SJSA1 (cell line): ENCODE results near the gene SELENOP. TPM values are rescaled to one million over a fixed set of nuclear protein-coding genes. Genes with fewer than 3 reads are reported as not detected.

Source experiments
- DNase-seq, 2 experiments: peaks; one replicate each; pipeline ENCODE4 v3.0.0-alpha.2; 2015 to 2020; ENCODE audit warnings: low spot score in 2 of 2, low read depth in 1 of 2
- H3K27ac ChIP-seq: fragments of 250-450 bp; sonication (Bioruptor Pico); 2 replicates; pipeline ENCODE4 v1.5.1; 2020; ENCODE audit warnings: mild to moderate bottlenecking, moderate library complexity
- H3K27me3 ChIP-seq: fragments of 250-450 bp; sonication (Bioruptor Pico); replicated peaks from 2 replicates; pipeline ENCODE4 v1.5.1; 2020; ENCODE audit warnings: mild to moderate bottlenecking, moderate library complexity
- H3K36me3 ChIP-seq: fragments of 250-450 bp; sonication (Bioruptor Pico); 2 replicates; pipeline ENCODE4 v1.5.1; 2020; ENCODE audit warnings: mild to moderate bottlenecking
- H3K4me1 ChIP-seq: fragments of 250-450 bp; sonication (Bioruptor Pico); replicated peaks from 2 replicates; pipeline ENCODE4 v1.6.1; 2021; ENCODE audit warnings: mild to moderate bottlenecking
- H3K4me3 ChIP-seq: fragments of 250-450 bp; sonication (Bioruptor Pico); 2 replicates; pipeline ENCODE4 v1.5.1; 2020; ENCODE audit warnings: mild to moderate bottlenecking
- H3K9me3 ChIP-seq: fragments of 250-450 bp; sonication (Bioruptor Pico); replicated peaks from 2 replicates; pipeline ENCODE4 v1.5.1; 2020; ENCODE audit warnings: mild to moderate bottlenecking
- total RNA-seq: library from RNA; depleted of rRNA; stranded (reverse); fragments of >200 nt; shearing (Covaris generic); gene quantifications from 2 replicates; pipeline ENCODE4 v1.2.3, GENCODE V29; 2014

SELENOP gene
- total RNA-seq, 1 experiment from 2014 or later: 0.76 TPM

- Histone ChIP-seq H3K4me3 (no peak overlapping the region), H3K27ac (no peak overlapping the region)
Observed at GRCh38 chr5:42812620-42813019, 928 bp upstream of the SELENOP start.

GRCh38 chr5:42810834-42811590, 680 bp downstream of the SELENOP start:
- Histone ChIP-seq H3K9me3 (no peaks in the 10 kb centered on the region), H3K4me1 (no peaks in the 10 kb centered on the region), H3K27ac (no peak overlapping the region), H3K4me3 (no peak overlapping the region), H3K27me3 (no peaks in the 10 kb centered on the region), H3K36me3 (no peaks in the 10 kb centered on the region)
- DNase-seq: no peak

More at GRCh38 chr5:42812620-42813019, 928 bp upstream of the SELENOP start:
- DNase-seq: no peak
- Histone ChIP-seq H3K9me3 (no peaks in the 10 kb centered on the region), H3K4me1 (no peaks in the 10 kb centered on the region), H3K27me3 (no peaks in the 10 kb centered on the region), H3K36me3 (no peaks in the 10 kb centered on the region)

GRCh38 chr5:42808888-42809611, 2.6 kb downstream of the SELENOP start:
- Histone ChIP-seq H3K9me3 (no peaks in the 10 kb centered on the region), H3K27ac (no peak overlapping the region), H3K27me3 (no peaks in the 10 kb centered on the region), H3K4me3 (no peak overlapping the region), H3K36me3 (no peaks in the 10 kb centered on the region), H3K4me1 (no peaks in the 10 kb centered on the region)
- no peak for DNase-seq

- DNase-seq: no peak
- no peaks in the 10 kb centered on the region for H3K36me3 ChIP-seq
- no peaks in the 10 kb centered on the region for H3K4me1 ChIP-seq
- H3K4me3 ChIP-seq: no peak overlapping the region
- no peak overlapping the region for H3K27ac ChIP-seq
- H3K27me3 ChIP-seq: no peaks in the 10 kb centered on the region
- no peaks in the 10 kb centered on the region for H3K9me3 ChIP-seq
Observed at GRCh38 chr5:42807722-42808447, 3.8 kb downstream of the SELENOP start.

DNA sequence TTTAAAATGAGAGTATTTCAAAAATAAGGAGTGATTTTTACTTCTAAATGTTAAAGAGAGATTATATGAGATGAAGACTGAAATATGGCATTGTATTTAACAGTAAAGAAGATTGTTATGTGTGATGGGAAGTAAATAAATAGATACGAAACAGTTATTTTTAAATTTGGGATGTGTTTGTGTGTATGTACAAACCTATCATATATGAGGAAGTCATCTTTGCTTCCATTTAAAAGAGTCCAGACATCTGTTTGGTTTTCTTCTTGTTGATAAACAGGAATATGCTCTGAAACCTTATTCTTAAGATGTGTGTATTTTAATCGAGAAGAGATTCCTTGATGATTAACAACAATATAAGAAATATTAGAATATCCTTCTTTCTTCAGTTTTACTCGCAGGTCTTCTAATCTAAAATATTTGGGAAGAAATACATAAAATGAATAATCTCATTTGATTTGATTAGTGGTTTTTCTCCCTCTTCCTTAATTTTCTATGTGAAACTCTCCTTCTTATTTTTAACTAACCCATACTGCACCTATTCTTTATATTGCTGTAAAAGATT, 4.9 kb downstream of the SELENOP start:
- Histone ChIP-seq H3K27me3 (no peaks in the 10 kb centered on the region), H3K4me1 (no peaks in the 10 kb centered on the region), H3K36me3 (no peaks in the 10 kb centered on the region), H3K27ac (no peak overlapping the region), H3K4me3 (no peak overlapping the region), H3K9me3 (no peaks in the 10 kb centered on the region)
- DNase-seq: no peak

GRCh38 chr5:42806004-42806700, 5.5 kb downstream of the SELENOP start:
- Histone ChIP-seq H3K27ac (no peak overlapping the region), H3K27me3 (no peaks in the 10 kb centered on the region), H3K4me1 (no peaks in the 10 kb centered on the region), H3K4me3 (no peak overlapping the region), H3K36me3 (no peaks in the 10 kb centered on the region), H3K9me3 (no peaks in the 10 kb centered on the region)
- DNase-seq: no peak

DNA sequence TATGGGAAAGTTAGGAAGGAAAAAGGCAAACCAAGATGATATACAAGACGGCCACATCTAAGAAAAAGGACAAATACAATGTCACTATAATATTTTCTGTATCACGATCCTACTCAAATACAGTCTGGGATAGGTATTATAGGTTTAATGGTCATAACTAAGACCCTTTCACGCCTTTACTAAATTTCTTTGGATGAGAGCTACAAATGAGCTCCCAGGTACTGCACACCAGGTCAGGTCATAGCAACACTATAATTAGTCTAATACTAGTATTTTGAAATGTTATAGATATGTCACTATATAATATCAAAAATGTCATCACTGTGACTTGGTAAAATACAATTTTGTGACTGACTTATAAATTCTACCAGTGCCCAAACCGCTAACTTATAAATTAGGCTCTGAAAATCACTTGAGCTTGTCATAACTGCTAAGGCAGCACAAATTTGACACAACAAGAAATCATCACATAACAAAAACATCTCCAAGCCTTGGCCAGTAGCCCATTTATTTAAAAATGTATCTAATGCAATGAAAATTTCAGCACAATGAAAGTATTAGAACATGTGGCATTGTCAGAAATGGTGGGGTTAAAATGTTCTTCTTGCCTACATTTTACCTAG, 6.9 kb downstream of the SELENOP start:
- Histone ChIP-seq H3K27ac (no peak overlapping the region), H3K4me3 (no peak overlapping the region), H3K36me3 (no peaks in the 10 kb centered on the region), H3K4me1 (no peaks in the 10 kb centered on the region), H3K9me3 (no peaks in the 10 kb centered on the region), H3K27me3 (0 out of 2 replicates have a peak, but pooled peaks cover under 1% of the 10 kb centered on the region)
- DNase-seq: no peak

- Histone ChIP-seq H3K9me3 (no peaks in the 10 kb centered on the region), H3K27me3 (peaks cover 4% of the 10 kb centered on the region; the same call in 1 of the 2 replicates)
- DNase-seq: no peak
Observed at GRCh38 chr5:42801516-42802166, 10.1 kb downstream of the SELENOP start.

DNA sequence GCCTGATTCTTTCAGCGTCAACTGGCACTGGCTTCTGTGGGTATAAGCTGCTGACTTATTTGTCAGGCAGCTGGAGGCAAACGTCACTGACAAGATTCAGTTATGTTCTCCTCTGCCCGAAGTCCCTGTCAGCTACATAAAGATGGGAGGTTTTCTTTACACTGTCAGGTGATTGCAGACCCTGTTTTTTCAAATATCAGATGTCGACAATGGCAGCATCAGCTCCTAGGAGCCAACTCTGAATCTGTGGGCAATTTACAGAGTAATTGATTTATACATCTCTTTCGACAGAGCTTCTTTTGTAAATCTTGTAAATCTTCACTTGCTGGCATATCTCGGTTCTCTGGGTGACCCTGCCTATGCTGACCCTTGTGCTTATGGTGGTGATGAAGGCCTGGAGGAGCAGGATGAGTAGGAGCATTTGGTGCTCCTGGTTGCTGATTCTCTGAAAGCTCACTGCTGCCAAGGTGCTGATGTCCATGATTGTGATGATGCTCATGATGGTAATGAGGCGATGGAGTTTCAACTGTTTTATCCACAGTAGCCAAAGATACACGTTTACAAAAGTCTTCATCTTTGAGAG, 10.9 kb downstream of the SELENOP start:
- no peak for DNase-seq
- Histone ChIP-seq H3K27ac (no peak overlapping the region), H3K27me3 (peaks cover 4% of the 10 kb centered on the region; the same call in 1 of the 2 replicates), H3K4me1 (no peaks in the 10 kb centered on the region), H3K9me3 (no peaks in the 10 kb centered on the region), H3K36me3 (no peaks in the 10 kb centered on the region), H3K4me3 (no peak overlapping the region)

More at GRCh38 chr5:42801516-42802166, 10.1 kb downstream of the SELENOP start:
- no peaks in the 10 kb centered on the region for H3K36me3 ChIP-seq
- H3K27ac ChIP-seq: no peak overlapping the region
- no peak overlapping the region for H3K4me3 ChIP-seq
- H3K4me1 ChIP-seq: no peaks in the 10 kb centered on the region

DNA sequence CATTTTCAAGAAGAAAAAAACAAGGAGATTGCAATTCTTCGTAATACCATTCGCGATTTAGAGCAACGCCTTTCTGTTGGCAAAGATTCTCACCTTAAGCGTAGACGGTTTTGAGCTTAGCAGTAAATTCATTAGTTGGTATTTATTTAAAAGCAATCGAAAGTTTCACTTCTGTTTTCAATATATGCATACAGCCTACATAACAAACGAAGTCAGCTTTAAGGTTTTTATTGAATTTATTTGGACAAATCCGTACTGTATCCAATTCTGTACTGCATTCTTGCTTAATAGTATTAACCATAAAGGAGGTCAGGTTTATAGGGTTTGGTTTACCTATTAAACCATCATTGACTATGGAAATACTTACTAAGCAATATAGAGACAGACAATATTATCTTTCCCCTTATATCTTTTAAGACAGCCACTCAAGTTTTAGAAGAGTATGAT, 12.0 kb downstream of the SELENOP start:
- Histone ChIP-seq H3K9me3 (no peaks in the 10 kb centered on the region), H3K4me3 (no peak overlapping the region), H3K27ac (no peak overlapping the region), H3K27me3 (peaks cover 4% of the 10 kb centered on the region; the same call in 1 of the 2 replicates), H3K36me3 (no peaks in the 10 kb centered on the region), H3K4me1 (no peaks in the 10 kb centered on the region)
- DNase-seq: no peak

DNA sequence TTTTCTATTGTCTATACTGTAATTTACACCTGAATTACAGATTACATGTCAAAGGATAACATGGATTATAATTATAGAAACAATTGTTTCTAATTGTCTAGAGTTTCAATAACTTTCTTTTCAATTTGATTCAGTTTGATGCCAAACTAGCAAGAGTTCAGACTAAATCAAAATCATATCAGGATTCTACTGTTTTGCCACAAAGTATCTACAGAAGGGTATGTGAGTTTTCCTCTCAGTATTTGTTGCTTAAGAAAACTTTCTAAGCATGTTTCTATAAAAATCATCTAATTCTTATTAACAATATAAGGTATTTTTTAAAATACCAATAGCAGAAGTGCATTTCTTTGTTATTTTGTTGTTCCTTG, 12.5 kb downstream of the SELENOP start:
- no peak for DNase-seq
- H3K9me3 ChIP-seq: no peaks in the 10 kb centered on the region
- no peak overlapping the region for H3K4me3 ChIP-seq
- H3K36me3 ChIP-seq: no peaks in the 10 kb centered on the region
- H3K4me1 ChIP-seq: no peaks in the 10 kb centered on the region
- H3K27ac ChIP-seq: no peak overlapping the region
- peaks cover 4% of the 10 kb centered on the region; the same call in 1 of the 2 replicates for H3K27me3 ChIP-seq
